Measurements from ENCODE around the gene COG4.

- TF ChIP-seq POLR2AphosphoS5 (IDR thresholded peaks at IDR 0.05; ENCODE audit: borderline replicate concordance, low read depth, low read length) (no peak), EZH2 (IDR thresholded peaks at IDR 0.05) (no peak), FOXP2 (optimal IDR thresholded peaks at IDR 0.05; ENCODE audit: control extremely low read depth, extremely low read length, insufficient read depth) (no peak)
Observed at GRCh38 chr16:70484867-70485266, 38.5 kb downstream of the COG4 start.

All from SK-N-MC (cell line).